Measurements from ENCODE around the gene OGFR. TPM values are rescaled to one million over a fixed set of nuclear protein-coding genes. Genes with fewer than 3 reads are reported as not detected.

The OGFR gene
- total RNA-seq, 2 donors from 2014 or later, result 60.2 to 76.9 TPM

DNA sequence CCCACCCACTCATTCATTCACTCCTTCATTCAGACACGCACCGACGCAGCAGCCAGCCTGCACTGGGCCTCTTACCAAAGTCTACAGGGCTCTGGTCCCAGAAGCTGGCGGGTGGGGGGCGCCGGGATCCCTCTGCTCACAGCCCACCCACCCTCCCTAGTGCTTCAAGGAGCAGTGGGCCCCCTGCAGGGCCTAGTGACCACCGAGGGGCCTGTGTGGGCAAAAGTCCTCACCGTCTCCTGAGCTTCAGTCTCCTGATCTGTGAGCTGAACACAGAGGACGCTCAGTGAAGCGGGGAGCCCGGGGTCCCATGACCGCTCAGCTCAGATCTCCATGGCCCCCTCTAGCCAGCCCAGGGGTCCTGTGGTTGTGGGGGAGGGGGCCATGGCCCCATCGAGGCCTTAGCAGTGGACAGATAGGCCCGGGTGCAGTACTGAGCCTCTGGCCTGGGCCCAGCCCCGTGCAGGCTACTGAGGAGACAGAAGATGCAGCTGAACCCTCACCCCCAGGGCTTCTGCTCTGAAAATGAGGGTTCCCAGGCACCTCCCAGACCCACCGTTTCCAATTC lies 41.8 kb upstream of the OGFR start:
- 86% methylated on average over 8 of the region's 16 CpGs for WGBS
- Histone ChIP-seq H3K4me1 (replicated peaks) (no peaks in the 10 kb centered on the region), H3K4me3 (no peak overlapping the region), H3K36me3 (no peaks in the 10 kb centered on the region), H3K9me3 (no peaks in the 10 kb centered on the region), H3K27ac (no peak overlapping the region), H3K27me3 (replicated peaks; ENCODE audit: insufficient read depth) (peaks cover 6% of the 10 kb centered on the region)
- intact Hi-C loops (cut with DNase I), result no loop called here
- TF ChIP-seq POLR2A (IDR thresholded peaks at IDR 0.05) (no peak), POLR2AphosphoS5 (IDR thresholded peaks at IDR 0.05) (no peak)
- TF ChIP-seq, protein P1, sequence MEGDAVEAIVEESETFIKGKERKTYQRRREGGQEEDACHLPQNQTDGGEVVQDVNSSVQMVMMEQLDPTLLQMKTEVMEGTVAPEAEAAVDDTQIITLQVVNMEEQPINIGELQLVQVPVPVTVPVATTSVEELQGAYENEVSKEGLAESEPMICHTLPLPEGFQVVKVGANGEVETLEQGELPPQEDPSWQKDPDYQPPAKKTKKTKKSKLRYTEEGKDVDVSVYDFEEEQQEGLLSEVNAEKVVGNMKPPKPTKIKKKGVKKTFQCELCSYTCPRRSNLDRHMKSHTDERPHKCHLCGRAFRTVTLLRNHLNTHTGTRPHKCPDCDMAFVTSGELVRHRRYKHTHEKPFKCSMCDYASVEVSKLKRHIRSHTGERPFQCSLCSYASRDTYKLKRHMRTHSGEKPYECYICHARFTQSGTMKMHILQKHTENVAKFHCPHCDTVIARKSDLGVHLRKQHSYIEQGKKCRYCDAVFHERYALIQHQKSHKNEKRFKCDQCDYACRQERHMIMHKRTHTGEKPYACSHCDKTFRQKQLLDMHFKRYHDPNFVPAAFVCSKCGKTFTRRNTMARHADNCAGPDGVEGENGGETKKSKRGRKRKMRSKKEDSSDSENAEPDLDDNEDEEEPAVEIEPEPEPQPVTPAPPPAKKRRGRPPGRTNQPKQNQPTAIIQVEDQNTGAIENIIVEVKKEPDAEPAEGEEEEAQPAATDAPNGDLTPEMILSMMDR (IDR thresholded peaks at IDR 0.05), result no peak
- no peak for DNase-seq (ENCODE audit: low spot score)

DNA sequence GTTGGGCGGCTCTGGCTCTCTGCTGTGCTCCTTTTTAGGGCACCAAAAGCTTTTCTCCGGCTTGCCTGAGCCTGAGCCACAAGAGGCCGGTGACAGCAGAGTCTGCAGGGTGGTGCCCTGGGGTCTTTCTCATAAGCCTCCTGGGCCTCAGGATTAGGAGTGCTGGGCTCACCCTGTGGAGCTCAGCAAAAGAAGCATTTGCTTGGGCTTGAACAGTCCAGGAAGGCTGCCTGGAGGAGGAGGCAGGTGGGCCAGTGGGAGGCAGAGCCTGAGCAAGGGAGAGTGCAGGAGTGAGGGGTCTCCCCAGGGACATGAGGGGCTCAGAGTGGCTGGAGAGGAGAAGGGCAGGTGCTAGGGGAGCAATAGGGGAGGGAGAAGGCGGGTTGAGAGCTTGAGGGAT lies 41.2 kb upstream of the OGFR start:
- no peak for TF ChIP-seq POLR2AphosphoS5 (IDR thresholded peaks at IDR 0.05)
- TF ChIP-seq, protein P1 (IDR thresholded peaks at IDR 0.05), result no peak
- no peak for TF ChIP-seq POLR2A (IDR thresholded peaks at IDR 0.05)
- 93% methylated on average over 4 of the region's 4 CpGs for WGBS
- intact Hi-C loops (cut with DNase I), result no loop called here

GRCh38 chr20:62764156-62764935 lies 40.3 kb upstream of the OGFR start:
- intact Hi-C loops (cut with DNase I), result no loop called here
- WGBS, result 89% methylated on average over 25 of the region's 26 CpGs

More for the DNA sequence above, 41.2 kb upstream of the OGFR start:
- H3K4me3 ChIP-seq, result no peak overlapping the region
- no peaks in the 10 kb centered on the region for H3K36me3 ChIP-seq
- no peaks in the 10 kb centered on the region for H3K4me1 ChIP-seq (replicated peaks)
- peaks cover 6% of the 10 kb centered on the region for H3K27me3 ChIP-seq (replicated peaks; ENCODE audit: insufficient read depth)
- H3K9me3 ChIP-seq, result no peaks in the 10 kb centered on the region
- no peak overlapping the region for H3K27ac ChIP-seq
- DNase-seq (ENCODE audit: low spot score), result no peak

GRCh38 chr20:62765021-62765420 lies 39.6 kb upstream of the OGFR start:
- Histone ChIP-seq H3K9me3 (no peaks in the 10 kb centered on the region), H3K27ac (no peak overlapping the region), H3K4me3 (no peak overlapping the region), H3K36me3 (no peaks in the 10 kb centered on the region), H3K4me1 (replicated peaks) (no peaks in the 10 kb centered on the region), H3K27me3 (replicated peaks; ENCODE audit: insufficient read depth) (peaks cover 6% of the 10 kb centered on the region)
- no peak for DNase-seq (ENCODE audit: low spot score)
- intact Hi-C loops (cut with DNase I), result no loop called here
- WGBS, result 87% methylated on average over 6 of the region's 6 CpGs
- TF ChIP-seq, protein P1 (IDR thresholded peaks at IDR 0.05), result no peak
- TF ChIP-seq POLR2AphosphoS5 (IDR thresholded peaks at IDR 0.05), result no peak

More at GRCh38 chr20:62764156-62764935, 40.3 kb upstream of the OGFR start:
- Histone ChIP-seq H3K27ac (no peak overlapping the region), H3K27me3 (replicated peaks; ENCODE audit: insufficient read depth) (peaks cover 6% of the 10 kb centered on the region), H3K4me1 (replicated peaks) (no peaks in the 10 kb centered on the region), H3K9me3 (no peaks in the 10 kb centered on the region), H3K4me3 (no peak overlapping the region), H3K36me3 (no peaks in the 10 kb centered on the region)
- TF ChIP-seq POLR2A (IDR thresholded peaks at IDR 0.05), result no peak
- TF ChIP-seq, protein P1 (IDR thresholded peaks at IDR 0.05), result no peak
- TF ChIP-seq POLR2AphosphoS5 (IDR thresholded peaks at IDR 0.05), result no peak
- DNase-seq (ENCODE audit: low spot score), result no peak

Data from prostate gland (tissue), 2 donors.